Transverse colon (tissue), 4 donors: ENCODE results near the gene SARS1.

Experiments
- CTCF ChIP-seq, 5 experiments: fragments of 200-600 bp in 3 of 5; fragments of 450-650 bp in 2 of 5; sonication (generic) in 3 of 5; IDR thresholded peaks; 1 replicate in 2 of 5; 2 replicates in 3 of 5; pipeline ENCODE4 v1.5.1; 2016 to 2017; ENCODE audit warnings: antibody characterized with exemption in 5 of 5, inconsistent platforms in 3 of 5, mild to moderate bottlenecking in 2 of 5, moderate library complexity in 1 of 5
- POLR2AphosphoS5 ChIP-seq, 3 donors: sonication (generic); formaldehyde crosslinking; IDR thresholded peaks; one replicate each; pipeline ENCODE4 v1.6.1; 2016; ENCODE audit warnings: antibody characterized with exemption in 3 of 3

DNA sequence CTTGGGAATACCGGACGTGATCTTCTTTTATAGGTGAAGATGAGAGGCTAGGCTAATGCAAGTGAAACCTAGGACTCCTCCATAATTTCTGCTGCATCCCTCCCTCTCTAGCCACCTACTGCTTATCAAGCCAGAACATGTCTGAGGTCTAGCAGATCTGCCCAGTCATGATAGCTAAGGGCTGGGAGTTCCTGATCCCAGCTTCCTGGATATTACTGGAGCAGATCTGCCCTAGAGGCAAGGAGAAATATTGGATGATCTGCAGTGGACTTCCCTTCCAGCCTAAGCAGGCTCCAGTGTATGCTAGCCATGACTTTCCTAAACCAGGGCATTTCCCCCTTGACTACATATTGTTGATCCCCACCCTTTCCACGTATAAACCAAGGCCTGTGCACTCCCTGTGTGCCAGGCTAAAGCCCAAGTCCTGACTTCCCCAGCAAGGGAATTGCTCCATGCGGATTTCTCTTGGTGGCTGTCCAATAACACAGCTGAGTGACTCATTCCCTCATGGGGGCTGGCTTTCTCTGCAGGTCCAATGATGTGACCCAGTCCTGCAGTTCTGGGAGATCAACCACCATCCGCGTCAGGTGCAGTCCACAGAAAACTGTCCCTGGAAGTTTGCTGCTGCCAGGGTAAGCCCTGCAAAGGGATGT is 15.5 kb upstream of the SARS1 start:
- TF ChIP-seq CTCF (IDR thresholded peaks at IDR 0.05): no peak
- no peak for TF ChIP-seq POLR2AphosphoS5 (IDR thresholded peaks at IDR 0.05)
